Measurements from ENCODE around the gene COG6. TPM values are rescaled to one million over a fixed set of nuclear protein-coding genes. Genes with fewer than 3 reads are reported as not detected.

The COG6 gene
- total RNA-seq, 1 experiment from 2014 or later: 16.0 TPM

DNA sequence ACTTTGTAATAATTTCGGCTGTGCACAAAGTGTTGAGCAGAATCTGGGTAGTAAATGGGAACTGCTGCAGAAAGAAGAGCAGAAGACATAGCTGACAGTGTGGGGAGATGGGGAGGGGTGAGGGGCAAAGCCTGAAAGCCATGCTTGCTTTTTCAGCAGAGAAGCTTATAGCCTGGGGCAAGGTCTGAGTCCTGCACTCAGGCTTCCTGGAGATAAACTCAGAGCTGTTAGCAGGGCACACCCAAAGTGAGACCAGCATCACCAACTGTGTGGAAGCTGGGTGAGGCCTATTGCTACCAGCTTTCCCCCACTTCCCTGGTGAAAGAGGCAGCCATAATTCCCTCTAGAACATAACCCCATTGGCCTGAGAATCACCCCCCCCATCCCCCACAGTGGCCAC lies 36.9 kb upstream of the COG6 start:
- DNase-seq (no peak), ATAC-seq (no peak)
- Histone ChIP-seq H3K4me1 (ENCODE audit: insufficient read depth, low read length) (no peaks in the 10 kb centered on the region), H4K20me1 (ENCODE audit: low read length) (no peaks in the 10 kb centered on the region), H3K9ac (ENCODE audit: low read length) (no peak overlapping the region), H3K9me2 (replicated peaks; ENCODE audit: low read length) (no peaks in the 10 kb centered on the region), H3K4me2 (ENCODE audit: low read length) (no peak overlapping the region), H3K4me3 (ENCODE audit: low read length) (no peak overlapping the region), H3K36me3 (ENCODE audit: low read depth, low read length) (no peaks in the 10 kb centered on the region), H3K27ac (ENCODE audit: low read length) (no peak overlapping the region), H3K27me3 (ENCODE audit: low read length) (no peaks in the 10 kb centered on the region), H3K79me2 (ENCODE audit: low read length) (no peaks in the 10 kb centered on the region), H3F3A (ENCODE audit: low read length, unreplicated experiment) (no peaks in the 10 kb centered on the region), H3K9me3 (ENCODE audit: low read length) (no peaks in the 10 kb centered on the region), H2AFZ (ENCODE audit: low read length) (no peak overlapping the region)
- ChIA-PET POLR2A (ENCODE audit: unreplicated experiment) (no interaction called here), CTCF (interaction anchor here (0.6 kb wide), 1 partner anchor 475 kb away, joined by 22 read pairs; no protein-coding TSS in a partner anchor)
- TF ChIP-seq EZH2 (IDR thresholded peaks at IDR 0.05; ENCODE audit: low read length, unreplicated experiment) (no peak), EZH2phosphoT487 (IDR thresholded peaks at IDR 0.05; ENCODE audit: borderline replicate concordance, low read length) (no peak)
- TF ChIP-seq, protein P1, sequence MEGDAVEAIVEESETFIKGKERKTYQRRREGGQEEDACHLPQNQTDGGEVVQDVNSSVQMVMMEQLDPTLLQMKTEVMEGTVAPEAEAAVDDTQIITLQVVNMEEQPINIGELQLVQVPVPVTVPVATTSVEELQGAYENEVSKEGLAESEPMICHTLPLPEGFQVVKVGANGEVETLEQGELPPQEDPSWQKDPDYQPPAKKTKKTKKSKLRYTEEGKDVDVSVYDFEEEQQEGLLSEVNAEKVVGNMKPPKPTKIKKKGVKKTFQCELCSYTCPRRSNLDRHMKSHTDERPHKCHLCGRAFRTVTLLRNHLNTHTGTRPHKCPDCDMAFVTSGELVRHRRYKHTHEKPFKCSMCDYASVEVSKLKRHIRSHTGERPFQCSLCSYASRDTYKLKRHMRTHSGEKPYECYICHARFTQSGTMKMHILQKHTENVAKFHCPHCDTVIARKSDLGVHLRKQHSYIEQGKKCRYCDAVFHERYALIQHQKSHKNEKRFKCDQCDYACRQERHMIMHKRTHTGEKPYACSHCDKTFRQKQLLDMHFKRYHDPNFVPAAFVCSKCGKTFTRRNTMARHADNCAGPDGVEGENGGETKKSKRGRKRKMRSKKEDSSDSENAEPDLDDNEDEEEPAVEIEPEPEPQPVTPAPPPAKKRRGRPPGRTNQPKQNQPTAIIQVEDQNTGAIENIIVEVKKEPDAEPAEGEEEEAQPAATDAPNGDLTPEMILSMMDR (conservative IDR thresholded peaks at IDR 0.05; ENCODE audit: low read depth, low read length): no peak
- intact Hi-C loops (cut with micrococcal nuclease): no loop called here
- BruUV-seq (replicated peaks): no TSS peak

DNA sequence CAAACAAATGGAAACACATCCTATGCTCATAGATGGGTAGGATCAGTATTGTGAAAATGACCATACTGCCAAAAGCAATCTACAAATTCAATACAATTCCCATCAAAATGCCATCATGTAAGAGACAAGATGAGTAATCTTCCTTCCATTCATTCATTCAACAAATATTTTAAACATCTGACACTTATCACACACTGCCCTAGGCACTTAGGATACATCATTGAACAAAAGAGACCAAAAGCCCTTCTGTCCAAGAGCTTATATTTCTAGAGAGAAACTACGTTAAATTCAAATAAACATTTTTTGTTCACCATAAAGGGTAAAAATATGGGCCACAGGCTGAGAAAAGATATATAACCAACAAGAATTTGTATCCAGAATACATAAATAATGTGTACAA lies 32.0 kb upstream of the COG6 start:
- H3K27ac ChIP-seq (ENCODE audit: low read length): no peak overlapping the region
- H2AFZ ChIP-seq (ENCODE audit: low read length): no peak overlapping the region
- H3K36me3 ChIP-seq (ENCODE audit: low read depth, low read length): no peaks in the 10 kb centered on the region
- no peak for ATAC-seq
- H4K20me1 ChIP-seq (ENCODE audit: low read length): no peaks in the 10 kb centered on the region
- TF ChIP-seq EZH2phosphoT487 (IDR thresholded peaks at IDR 0.05; ENCODE audit: borderline replicate concordance, low read length) (no peak), EZH2 (IDR thresholded peaks at IDR 0.05; ENCODE audit: low read length, unreplicated experiment) (no peak)
- TF ChIP-seq, protein P1 (conservative IDR thresholded peaks at IDR 0.05; ENCODE audit: low read depth, low read length): no peak
- no peaks in the 10 kb centered on the region for H3F3A ChIP-seq (ENCODE audit: low read length, unreplicated experiment)
- no peak overlapping the region for H3K4me3 ChIP-seq (ENCODE audit: low read length)
- H3K9ac ChIP-seq (ENCODE audit: low read length): no peak overlapping the region
- no peaks in the 10 kb centered on the region for H3K79me2 ChIP-seq (ENCODE audit: low read length)
- no peaks in the 10 kb centered on the region for H3K9me2 ChIP-seq (replicated peaks; ENCODE audit: low read length)
- ChIA-PET CTCF (no interaction called here), POLR2A (ENCODE audit: unreplicated experiment) (no interaction called here)
- DNase-seq: no peak
- BruUV-seq (replicated peaks): no TSS peak
- H3K4me2 ChIP-seq (ENCODE audit: low read length): no peak overlapping the region
- no peaks in the 10 kb centered on the region for H3K4me1 ChIP-seq (ENCODE audit: insufficient read depth, low read length)
- intact Hi-C loops (cut with micrococcal nuclease): no loop called here
- H3K27me3 ChIP-seq (ENCODE audit: low read length): no peaks in the 10 kb centered on the region
- H3K9me3 ChIP-seq (ENCODE audit: low read length): no peaks in the 10 kb centered on the region

DNA sequence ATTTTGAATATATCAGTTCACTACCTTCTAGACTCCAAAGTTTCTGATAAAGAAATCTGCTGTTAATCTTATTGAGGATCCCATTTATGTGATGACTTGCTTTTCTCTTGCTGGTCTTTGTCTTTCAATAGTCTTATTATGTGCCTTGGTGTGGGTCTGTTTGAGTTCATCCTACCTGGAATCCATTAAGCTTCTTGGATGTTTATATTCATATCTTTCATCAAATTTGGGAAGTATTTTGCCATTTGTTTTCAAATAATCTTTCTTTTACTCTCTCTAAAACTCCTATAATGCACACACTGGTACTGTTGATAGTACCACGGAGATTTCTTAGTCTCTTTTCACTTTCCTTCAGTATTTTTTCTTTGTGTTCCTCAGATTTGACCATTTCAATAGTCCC lies 24.2 kb upstream of the COG6 start:
- POLR2A ChIA-PET (ENCODE audit: unreplicated experiment): no interaction called here
- Histone ChIP-seq H3K27me3 (ENCODE audit: low read length) (peaks cover 6% of the 10 kb centered on the region), H3K79me2 (ENCODE audit: low read length) (no peaks in the 10 kb centered on the region), H3K4me1 (ENCODE audit: insufficient read depth, low read length) (no peaks in the 10 kb centered on the region), H3K9me2 (replicated peaks; ENCODE audit: low read length) (no peaks in the 10 kb centered on the region), H3K9me3 (ENCODE audit: low read length) (no peaks in the 10 kb centered on the region), H4K20me1 (ENCODE audit: low read length) (no peaks in the 10 kb centered on the region), H3F3A (ENCODE audit: low read length, unreplicated experiment) (no peaks in the 10 kb centered on the region), H3K9ac (ENCODE audit: low read length) (no peak overlapping the region), H3K27ac (ENCODE audit: low read length) (no peak overlapping the region), H3K36me3 (ENCODE audit: low read depth, low read length) (no peaks in the 10 kb centered on the region), H3K4me2 (ENCODE audit: low read length) (no peak overlapping the region), H3K4me3 (ENCODE audit: low read length) (no peak overlapping the region), H2AFZ (ENCODE audit: low read length) (no peak overlapping the region)
- no TSS peak for BruUV-seq (replicated peaks)
- CTCF ChIA-PET: no interaction called here
- intact Hi-C loops (cut with micrococcal nuclease): no loop called here
- DNase-seq (no peak), ATAC-seq (no peak)
- no peak for TF ChIP-seq EZH2phosphoT487 (IDR thresholded peaks at IDR 0.05; ENCODE audit: borderline replicate concordance, low read length)
- TF ChIP-seq, protein P1 (conservative IDR thresholded peaks at IDR 0.05; ENCODE audit: low read depth, low read length): no peak
- TF ChIP-seq EZH2 (IDR thresholded peaks at IDR 0.05; ENCODE audit: low read length, unreplicated experiment): no peak
